NB4 (cell line): ENCODE measurements around the gene JAK1.

Experiments
- DNase-seq: peaks from one replicate; pipeline ENCODE4 v3.0.0; 2010; ENCODE audit warnings: low read depth
- H3K4me3 ChIP-seq: one replicate; pipeline ENCODE4 v1.5.1; 2011; ENCODE audit warnings: mild to moderate bottlenecking, low read depth, low read length, moderate library complexity
- CTCF ChIP-seq: IDR thresholded peaks from one replicate; pipeline ENCODE4 v1.5.1; 2012; ENCODE audit warnings: low read depth, low read length
- MAX ChIP-seq: IDR thresholded peaks from 2 replicates; pipeline ENCODE4 v1.6.1; 2011; ENCODE audit warnings: low read depth, low read length
- MYC ChIP-seq: IDR thresholded peaks from 2 replicates; pipeline ENCODE4 v1.6.1; 2011; ENCODE audit warnings: low read depth, low read length
- POLR2A ChIP-seq: IDR thresholded peaks from 2 replicates; pipeline ENCODE4 v1.6.1; 2011; ENCODE audit warnings: mild to moderate bottlenecking; ENCODE audit not compliant: insufficient read length; ENCODE audit errors: extremely low read depth

Gene JAK1

GRCh38 chr1:64809309-64809708, 157.0 kb downstream of the JAK1 start:
- no peak for DNase-seq
- TF ChIP-seq POLR2A (no peak), MYC (no peak), MAX (no peak), CTCF (no peak)
- no peak overlapping the region for H3K4me3 ChIP-seq

- no peak overlapping the region for H3K4me3 ChIP-seq
- TF ChIP-seq CTCF (no peak), POLR2A (no peak), MAX (no peak), MYC (no peak)
- DNase-seq: no peak
Measured at GRCh38 chr1:64801851-64802523, 164.4 kb downstream of the JAK1 start.

- no peak for DNase-seq
- H3K4me3 ChIP-seq: no peak overlapping the region
- TF ChIP-seq CTCF: no peak
- TF ChIP-seq MYC: no peak
- TF ChIP-seq MAX: no peak
- TF ChIP-seq POLR2A: no peak
Measured at GRCh38 chr1:64798872-64799271, 167.5 kb downstream of the JAK1 start.

DNA sequence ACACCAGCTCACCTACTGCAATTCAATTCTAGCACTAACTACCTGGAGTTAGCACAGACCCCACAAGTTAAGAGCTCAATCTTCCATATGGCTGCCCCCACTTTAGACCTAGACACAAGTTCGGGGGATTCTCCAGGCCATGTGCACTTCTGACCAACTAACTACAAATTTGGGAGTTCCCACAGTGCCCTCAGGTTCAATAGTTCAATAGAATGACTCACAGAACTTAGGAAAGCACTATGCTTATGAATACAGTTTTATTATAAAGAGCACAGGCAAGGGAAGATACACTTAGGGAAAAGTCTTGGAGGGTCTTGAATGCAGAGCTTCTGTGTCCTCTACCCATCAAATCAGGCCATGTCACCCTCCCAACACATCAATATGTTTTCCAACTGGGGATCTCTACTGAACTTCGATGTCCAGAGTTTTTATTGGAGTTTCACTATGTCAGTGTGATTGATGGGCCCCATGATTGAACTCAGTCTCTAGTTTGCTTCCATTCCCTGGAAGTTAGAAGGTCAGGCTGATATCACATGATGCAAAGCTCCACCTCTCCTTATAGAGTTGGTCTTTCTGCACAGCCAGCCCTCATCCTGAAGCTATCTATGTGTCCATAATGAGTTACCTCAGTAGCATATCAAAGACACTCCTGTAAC, 175.4 kb downstream of the JAK1 start:
- TF ChIP-seq MYC (no peak), POLR2A (no peak), MAX (no peak), CTCF (no peak)
- no peak for DNase-seq
- H3K4me3 ChIP-seq: no peak overlapping the region
